Stimulated activated CD8-positive, alpha-beta memory T cell treated with anti-CD3 and anti-CD28 coated beads, Interleukin-15, amount 100 ng/mL, for 4 hours (primary cell): Measurements from ENCODE around the gene CS.
A peak's percentile ranks its signal among the peaks of the same experiment; 100 is the strongest.
"Not testable (repeated sequence)": the region's sequence is repeated elsewhere in the genome, so short reads cannot be mapped to it uniquely, and the experiment has no call there.

Experiments used
- DNase-seq, 2 donors: peaks; one replicate each; pipeline ENCODE4 v3.0.0-alpha.2; 2020; ENCODE audit warnings: low read depth in 2 of 2

The CS gene

DNA sequence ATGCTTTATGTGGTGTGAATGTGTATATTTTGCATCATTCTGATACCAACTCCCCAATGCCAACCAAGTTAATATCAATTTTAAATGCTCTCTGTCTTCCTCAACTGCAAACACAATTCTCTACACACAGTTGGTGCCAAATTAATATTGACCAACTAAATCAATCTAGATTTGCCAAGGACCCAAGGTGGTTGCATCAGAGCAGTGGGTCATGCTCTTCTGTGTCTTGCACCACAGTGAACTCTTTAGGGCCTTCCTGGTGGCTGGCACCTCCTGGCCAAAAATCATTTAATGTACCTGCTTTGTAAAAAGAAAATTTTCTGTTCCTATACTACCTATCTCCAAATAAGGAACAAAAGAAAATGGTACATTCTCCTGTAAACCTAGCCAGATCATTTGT, 19.3 kb downstream of the CS start:
- DNase-seq = no peak

DNA sequence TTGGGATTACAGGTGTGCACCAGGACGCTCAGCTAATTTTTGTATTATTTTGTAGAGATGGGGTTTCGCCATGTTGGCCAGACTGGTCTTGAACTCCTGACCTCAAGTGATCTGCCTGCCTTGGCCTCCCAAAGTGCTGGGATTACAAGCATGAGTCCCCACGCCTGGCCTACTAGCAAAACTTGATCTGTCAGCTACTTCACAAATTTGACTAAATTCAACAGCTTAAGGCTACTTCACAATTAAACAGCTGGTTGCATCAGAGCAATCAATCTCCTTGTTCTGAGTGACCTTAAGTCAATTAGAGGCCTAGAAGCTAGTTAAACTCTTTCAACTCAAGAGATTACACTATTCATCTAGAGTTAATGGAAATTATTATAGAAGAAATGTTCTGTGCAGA, 21.2 kb downstream of the CS start:
- no peak for DNase-seq

DNA sequence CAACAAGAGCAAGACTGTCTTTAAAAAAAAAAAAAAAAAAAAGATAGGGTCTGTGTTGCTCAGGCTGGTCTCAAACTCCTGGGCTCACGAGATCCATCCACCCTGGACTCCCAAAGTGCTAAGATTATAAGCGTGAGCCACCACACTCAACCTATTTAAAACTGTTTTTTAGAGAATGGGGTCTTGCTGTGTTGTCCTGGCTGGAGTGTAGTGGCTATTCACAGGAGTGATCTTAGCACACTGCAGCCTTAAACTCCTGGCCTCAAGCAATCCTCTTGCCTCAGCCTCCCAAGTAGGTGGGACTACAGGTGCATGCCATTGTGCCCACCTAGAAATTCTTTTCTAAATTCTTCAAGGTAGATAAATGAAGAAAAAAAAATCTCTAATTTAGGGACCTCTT, 25.8 kb downstream of the CS start:
- no peak for DNase-seq

DNA sequence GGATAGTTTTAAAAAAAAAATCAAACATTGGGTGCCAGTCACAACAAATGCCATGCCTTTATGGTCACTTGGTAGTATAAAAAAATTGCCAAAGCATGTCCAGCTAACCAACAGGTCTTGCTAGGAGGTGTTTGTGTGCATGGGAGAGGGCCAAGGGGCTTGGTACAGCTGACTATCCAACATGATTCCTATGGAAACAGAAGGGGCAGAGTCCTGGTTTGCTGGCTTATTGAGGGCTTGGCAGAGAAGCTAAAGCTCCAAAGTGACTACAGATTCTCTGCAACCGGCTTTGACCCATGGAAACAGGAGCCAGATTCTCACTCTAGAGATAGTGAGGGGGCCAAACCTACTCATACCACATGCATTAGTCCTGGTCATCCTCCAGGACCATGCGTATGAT, 27.7 kb downstream of the CS start:
- not testable (repeated sequence) for DNase-seq

DNA sequence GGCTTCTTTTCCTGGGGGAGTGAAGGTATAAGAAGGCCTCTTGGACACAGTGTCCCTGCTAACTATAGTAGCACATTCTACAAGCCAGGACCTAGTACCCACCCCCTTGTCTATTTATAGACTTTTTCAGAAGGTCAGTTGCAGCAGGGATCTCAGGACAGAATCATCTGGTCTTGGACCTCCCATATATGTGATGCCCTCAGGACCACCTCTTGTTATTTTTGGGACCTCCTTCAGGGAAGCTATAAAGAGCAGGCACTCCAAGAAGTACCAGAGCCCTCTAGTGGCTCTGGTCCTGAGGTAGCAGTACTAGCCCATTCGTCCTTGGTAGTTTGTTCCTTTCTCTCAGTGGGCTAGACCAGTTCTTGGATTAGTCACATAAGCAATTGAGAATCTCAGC, 29.1 kb downstream of the CS start:
- DNase-seq = no peak

DNA sequence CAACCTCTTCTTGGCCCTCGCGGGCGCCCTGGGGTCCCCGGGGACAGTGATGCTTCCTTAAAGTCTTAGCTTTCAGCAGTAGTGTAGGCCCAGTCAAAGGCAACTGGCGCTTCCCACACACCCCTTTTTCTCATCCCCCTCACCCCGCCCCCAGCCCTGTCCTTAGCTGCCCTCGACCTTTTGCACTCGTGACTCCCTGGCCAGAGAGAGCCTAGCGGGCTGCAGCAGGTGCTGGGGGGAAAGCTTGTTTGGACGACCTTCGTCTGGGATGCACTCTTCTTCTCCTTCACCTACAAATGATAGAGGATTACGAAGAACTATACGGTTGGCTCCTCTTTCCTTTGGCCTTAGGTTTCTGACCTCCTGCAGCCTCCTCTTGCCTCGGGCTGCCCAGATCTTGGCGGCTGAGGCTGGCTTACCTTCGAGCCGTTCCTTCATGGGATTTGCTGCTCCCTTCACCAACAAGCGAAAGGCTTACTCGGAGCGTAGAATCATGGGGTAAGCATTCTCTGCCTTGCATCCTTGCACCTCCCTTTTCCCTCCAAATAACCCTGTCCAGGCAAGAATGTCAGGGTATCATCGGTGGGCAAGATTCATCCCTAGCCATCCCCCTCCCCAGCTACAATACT, 32.6 kb downstream of the CS start:
- no peak for DNase-seq

DNA sequence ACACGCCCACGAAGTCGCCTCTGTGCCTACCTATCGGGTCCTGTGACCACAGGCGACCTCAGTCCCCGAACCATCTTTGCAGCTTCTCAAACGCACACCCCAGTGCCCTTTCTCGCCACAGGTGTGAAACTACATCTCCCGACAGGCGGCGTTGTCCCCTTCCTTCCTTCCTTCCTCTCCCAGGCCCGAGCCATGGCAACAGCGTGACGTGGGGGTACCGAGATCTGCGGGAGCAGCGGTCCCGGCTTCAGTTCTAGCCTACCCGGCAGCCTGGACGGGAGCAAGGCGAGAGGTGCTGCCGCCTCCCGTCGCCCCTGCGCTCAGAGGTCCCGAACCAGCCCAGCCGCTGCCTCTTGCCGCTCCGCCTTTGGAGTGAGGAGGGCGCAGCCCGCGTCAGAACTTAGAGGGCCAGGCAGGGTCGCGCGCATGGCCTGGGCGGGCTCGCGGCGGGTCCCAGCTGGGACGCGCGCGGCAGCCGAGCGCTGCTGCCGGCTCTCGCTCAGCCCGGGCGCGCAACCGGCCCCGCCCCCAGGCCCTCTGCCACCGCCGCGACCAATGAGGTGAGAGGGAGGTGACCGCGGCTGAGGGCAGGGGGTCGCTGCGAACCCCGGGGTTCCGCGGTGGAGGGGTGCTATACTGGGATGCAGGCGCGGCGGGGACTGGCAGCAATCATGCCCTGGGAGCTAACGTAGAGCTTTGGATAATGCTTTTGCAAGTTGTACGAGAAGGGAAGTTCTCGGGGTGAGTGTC, 33.3 kb downstream of the CS start, which contains the start of gene COQ10A:
COQ10A (plus strand) TSS at position 250 of the 750 bp plus-strand sequence; CDS start at position 427, 177 bp downstream.
- peak; percentile 73 to 80 for DNase-seq

DNA sequence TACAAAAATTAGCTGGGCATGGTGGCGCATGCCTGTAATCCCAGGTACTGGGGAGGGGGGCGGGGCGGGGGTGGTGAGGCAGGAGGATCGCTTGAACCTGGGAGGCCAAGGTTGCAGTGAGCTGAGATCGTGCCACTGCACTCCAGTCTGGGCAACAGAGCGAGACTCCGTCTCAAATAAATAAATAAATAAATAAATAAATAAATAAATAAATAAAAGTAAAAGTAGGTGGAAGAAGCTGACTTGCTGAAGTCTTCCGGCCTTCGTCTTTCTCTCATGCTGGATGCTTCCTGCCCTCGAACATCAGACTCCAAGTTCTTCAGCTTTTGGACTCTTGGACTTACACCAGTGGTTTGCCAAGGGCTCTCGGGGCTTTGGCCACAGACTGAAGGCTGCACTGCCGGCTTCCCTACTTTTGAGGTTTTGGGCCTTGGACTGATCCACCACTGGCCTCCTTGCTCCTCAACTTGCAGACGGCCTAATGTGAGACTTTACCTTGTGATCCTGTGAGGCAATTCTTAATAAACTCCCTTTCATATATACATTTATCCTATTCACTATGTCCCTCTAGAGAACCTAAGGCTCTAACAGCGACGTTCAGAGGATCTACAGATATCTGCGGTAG, 34.0 kb downstream of the CS start:
- not testable (repeated sequence) for DNase-seq

DNA sequence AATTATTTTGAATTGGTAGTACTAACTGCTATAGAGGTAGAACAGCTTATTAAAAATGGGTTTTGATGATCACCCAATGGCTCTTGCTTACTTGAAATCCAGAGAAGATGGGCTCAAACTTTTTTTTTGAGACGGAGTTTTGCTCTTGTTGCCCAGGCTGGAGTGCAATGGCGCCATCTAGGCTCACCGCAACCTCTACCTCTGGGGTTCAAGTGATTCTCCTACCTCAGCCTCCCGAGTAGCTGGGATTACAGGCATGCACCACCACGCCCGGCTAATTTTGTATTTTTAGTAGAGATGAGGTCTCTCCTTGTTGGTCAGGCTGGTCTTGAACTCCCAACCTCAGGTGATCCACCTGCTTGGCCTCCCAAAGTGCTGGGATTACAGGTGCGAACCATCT, 37.2 kb downstream of the CS start:
- not testable (repeated sequence) for DNase-seq

DNA sequence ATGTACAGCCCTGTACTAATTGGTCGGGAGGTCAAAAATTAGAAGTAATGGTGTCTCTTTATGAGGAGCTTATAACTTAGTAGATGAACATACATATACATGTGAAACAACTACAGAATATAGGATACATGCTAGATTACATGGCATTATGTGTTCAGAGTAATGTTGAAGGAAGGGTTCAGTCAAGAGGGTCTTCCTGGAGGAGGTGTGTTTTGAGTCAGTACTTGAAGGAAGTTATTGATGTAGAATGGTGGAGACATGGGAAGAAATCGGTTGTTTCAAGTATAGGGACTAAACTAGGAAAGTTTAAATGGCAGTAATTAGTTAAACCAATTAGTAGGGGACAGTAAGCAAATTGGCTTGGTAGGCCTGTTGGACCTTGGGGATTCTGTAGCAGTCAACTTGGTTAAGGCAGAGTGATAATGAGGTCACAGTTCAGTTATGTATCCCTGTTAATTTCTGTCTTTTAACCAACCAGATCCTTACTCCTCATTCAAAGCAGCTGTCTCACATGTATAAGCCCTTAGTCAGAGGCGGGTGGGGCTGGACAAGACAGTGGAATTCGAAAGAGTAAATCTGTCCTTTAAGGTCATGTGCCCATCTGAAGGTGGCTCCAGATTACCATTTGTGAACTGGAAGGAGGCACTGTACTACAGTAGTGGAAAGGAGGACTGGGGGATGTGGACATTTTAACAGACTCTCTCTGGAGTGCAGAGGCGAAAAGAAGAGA, 38.5 kb downstream of the CS start:
- no peak for DNase-seq

DNA sequence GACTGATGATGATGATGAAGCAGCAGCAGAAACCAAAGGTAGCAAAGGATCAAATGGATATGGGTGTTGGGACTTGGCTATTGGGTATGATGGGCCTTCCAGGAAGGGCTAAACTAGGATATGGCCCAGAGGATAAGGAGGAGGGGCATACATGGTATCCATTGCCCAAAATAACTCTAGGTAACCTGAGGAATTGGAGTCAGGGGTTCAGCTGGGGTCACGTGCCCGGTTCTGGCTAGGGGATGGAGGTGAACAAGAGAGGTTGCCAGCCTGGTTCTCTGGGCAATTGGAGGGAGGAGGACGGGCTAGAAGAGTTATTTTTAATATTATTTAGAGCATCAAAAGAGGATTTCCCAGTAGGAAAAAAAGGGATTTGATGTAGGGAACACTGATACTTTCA, 39.2 kb downstream of the CS start:
- no peak for DNase-seq

DNA sequence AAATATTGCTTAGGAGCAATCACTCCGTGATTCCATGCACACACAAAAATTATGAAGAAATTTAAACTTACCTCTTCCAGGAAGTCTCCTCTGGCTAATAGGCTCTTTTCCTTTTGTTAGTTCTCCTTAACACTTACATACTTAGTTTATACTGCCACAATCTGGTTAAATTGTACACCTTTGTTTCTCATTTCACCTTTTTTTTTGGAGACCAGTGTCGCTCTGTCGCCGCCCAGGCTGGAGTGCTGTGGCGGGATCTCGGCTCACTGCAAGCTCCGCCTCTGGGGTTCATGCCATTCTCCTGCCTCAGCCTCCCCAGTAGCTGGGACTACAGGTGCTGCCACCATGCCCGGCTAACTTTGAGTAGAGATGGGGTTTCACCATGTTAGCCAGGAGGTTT, 39.8 kb downstream of the CS start:
- no peak for DNase-seq

DNA sequence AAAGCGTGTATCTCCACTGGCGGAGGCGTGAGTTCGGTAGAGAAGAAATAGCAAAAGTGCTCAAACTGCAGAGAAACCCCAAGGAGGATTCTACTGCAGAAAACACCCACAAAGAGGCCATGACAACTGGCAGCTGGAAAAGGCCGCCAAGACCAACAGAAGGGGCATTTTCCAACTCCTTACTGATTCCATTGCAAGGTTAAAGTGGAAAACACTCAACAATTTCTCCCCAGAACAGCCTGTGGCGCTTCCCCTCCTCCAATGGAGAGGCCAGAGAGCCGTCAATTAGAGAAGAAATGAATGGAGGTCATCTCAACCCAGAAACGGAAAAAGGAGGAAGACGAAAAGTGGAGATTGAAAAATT, 41.3 kb downstream of the CS start:
- no peak for DNase-seq

DNA sequence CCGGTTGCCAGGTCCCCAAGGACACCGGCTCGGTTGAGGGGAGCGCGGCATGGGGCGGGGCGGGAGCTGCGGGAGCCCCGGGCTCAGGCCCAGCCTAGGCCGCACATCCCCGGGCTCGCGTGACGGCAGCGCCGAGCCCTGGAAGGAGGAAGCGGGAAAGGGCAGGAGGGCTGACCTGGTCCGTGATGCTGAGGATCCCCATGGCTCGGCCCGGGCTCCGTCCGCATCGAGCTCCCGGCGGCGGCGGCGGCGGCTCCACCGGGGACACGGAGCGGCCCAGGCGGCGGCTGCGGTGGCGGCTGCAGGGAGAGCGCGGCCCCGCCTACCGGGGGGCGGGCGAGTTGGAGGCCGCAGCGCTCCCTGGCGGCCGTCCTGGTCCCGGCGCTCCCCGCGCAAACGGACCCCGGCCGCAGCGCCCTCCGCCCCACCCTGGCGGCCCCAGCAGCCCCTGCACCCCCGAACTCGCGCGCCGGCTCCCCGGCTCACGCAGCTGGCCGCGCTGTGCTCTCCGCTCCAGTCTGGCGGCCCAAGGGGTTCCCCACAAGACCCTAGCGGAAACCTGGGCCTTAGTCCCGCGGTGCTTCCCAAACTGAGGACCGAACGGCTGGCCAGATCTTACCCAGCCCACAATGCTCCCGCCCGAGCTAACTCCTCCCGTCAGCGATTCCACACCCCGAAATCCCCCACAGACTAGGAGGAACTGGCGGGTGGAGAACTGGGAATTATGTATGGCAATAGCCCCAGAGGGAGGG, 41.9 kb downstream of the CS start, which contains the start of gene ANKRD52:
ANKRD52 (minus strand) TSS at position 317 of the 752 bp plus-strand sequence; CDS start at position 202, 115 bp downstream.
- DNase-seq = peak; percentile 44 to 65

DNA sequence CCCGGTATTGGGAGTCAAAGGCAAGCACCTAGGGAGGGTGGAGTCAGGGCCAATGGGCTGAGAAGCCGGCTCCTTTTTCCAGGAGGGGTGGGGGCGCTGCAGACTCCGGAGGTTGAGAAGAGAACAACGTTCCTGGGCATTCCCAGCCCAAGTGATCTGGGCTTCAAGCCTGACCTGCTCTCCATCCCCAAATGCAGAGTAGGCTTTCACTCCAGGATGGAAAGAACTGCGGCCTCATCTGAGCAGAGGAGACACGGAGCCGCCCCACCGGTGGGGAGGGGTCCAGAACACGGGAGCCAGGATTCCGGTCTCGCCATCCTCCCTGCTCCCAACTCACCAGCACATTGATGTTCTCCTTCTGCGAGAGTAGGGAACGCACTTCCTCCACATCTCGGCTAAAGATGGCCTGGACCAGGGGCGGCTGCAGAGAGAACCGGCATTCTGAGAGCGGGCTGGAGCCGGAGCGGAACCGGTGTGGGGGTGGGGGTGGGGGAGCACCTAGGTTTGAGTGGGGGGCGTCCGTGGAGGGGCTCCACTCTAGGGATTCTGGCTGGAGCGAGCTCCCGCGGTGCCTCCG, 42.6 kb downstream of the CS start:
- DNase-seq = no peak

DNA sequence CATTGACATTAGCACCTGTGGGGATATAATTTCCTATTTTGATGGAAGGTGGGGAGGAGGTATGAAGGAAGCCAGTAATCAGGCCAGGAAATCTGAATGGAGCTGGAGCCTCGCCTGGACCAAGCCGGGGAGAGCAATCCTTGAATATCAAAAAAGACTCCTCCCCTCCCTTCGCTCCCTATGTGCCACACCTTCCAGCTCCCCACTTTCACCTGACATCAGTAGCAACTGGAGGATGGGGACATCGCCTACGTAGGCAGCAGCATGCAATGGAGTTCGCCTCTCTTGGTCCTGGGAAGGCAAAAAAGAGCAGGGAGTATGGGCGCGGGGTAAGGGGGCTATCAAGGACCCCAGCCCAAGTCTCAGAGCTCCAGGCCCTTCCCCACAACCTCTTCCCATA, 43.1 kb downstream of the CS start:
- no peak for DNase-seq

DNA sequence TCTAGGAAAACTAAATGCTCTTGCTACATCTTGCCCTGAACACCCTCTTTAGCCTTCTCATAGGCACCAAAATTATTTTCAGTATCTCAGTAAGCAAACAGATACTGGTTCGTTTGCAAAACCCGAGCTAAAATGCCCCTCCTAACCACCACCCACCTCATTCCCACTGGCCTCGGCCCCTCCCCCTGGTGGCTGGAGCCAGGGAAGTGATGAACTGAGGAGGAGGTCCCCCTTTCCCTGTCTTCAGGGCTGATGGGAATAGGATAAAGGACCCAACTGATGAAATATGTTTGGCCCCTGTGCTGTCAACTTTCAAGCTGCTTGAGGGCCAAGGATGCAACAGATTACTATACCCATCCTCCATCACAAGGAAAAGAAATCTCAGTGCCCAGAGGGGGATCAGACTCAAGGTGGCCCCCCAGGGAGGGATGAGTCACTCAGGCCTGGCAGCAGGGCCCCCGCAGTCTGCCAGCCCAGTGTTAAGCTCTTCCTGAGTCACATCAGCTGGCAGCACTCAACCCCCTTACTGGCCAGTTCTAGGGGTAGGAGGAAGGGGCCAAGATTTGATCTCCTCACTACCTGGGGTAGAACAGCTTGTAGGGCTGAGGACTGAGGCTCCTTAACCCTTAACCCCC, 43.7 kb downstream of the CS start:
- DNase-seq = no peak

DNA sequence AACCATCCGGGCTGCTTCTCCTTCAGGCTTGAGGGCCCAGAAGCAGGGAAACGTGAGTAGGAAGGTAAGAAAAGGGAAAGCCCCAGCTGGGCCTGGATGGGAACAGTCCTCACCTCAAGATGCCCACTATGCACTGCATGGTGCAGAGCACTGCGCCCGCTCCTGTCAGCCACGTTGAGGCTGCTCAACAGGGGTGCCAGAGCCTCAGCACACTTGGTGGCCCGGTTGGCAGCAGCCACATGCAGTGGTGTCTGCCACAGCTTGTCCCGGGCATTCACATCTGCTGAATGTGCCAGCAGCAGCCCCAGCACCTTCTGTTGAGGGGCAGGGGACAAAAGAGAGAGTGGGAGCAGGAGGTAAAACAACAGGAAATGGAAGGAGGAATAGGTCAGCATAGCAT, 44.5 kb downstream of the CS start:
- no peak for DNase-seq

DNA sequence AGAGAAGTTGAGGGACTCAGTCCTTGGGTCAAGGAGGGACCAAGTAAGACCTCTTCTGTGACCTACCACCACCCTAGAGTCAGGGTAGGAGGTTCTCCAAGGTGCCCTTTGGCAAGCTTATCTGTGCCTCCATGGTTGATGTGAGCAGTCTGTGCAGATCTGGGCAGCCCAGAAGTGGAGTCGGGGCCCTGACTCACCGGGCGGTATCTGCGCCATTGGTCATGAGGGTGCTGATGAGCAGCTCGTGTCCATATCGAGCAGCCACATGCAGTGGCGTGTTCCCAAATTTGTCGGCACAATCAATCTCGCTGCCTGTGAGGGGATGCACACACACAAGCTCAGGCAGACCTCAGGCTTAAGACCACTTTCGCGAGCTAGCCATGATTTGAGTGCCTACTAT, 47.0 kb downstream of the CS start:
- DNase-seq = no peak

DNA sequence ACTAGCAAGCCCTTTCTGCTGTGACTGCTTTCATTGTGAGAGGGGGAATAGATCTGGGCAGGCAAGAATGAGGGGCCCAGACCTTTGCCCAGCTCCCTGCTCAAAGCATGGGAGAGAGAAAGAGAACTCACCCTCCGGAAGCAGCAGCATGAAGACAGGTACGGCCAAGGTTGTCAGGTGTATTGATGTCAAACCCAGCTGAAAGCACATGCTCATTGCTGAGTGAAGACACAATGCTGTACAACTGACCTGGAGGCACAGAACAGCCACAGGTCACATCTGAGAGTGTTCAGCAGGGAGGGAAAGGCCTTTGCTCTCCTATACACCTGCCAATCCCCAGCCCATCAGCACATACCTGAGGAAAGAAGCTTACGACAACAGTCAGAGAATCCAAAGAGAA, 47.5 kb downstream of the CS start:
- no peak for DNase-seq

DNA sequence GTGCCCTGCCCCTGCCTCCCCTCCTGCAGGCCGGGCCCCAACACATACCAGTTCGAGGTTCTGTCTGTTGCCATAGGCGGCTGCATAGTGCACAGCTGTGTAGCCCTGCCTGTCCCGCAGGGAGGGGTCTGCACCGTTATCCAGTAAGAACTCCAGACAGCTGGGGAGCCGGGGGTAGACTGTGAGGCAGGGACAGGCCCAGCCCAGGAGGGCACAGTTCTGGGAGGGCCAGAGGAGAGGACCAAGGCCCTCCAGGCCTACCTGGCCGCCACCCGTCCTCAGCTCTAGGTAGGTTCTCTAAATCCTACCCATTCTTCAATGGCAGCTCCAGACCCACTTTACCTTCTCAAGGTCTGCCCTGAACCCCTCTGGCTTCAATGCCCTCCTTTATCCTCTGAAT, 51.4 kb downstream of the CS start:
- DNase-seq = no peak
